Effector memory CD8-positive, alpha-beta T cell (primary cell): ENCODE results near the gene EGR1.
A peak's percentile ranks its signal among the peaks of the same experiment; 100 is the strongest.

Source experiments
- ATAC-seq: fragments of 150-1000 bp; cut with Tn5 transposase; replicated peaks from 2 replicates; pipeline ENCODE4 v1.10.0; 2021; ENCODE audit warnings: mild to moderate bottlenecking, moderate library complexity
- DNase-seq, 3 experiments: peaks; one replicate each; pipeline ENCODE4 v3.0.0; 2021
- H3K27ac Mint-ChIP-seq, 2 donors: one replicate each; pipeline ENCODE4 v1.8.0; 2022; ENCODE audit warnings: mild to moderate bottlenecking in 2 of 2, mixed read lengths in 2 of 2, moderate library complexity in 2 of 2
- H3K27me3 Mint-ChIP-seq, 2 donors: one replicate each; pipeline ENCODE4 v1.8.0; 2022; ENCODE audit warnings: mixed read lengths in 2 of 2
- H3K36me3 Mint-ChIP-seq: one replicate; pipeline ENCODE4 v1.8.0; 2022; ENCODE audit warnings: mild to moderate bottlenecking, moderate library complexity, mixed read lengths; ENCODE audit not compliant: insufficient read depth
- H3K4me1 Mint-ChIP-seq, 2 donors: one replicate each; pipeline ENCODE4 v1.8.0; 2022; ENCODE audit warnings: low read depth in 2 of 2, mixed read lengths in 2 of 2
- H3K4me3 Mint-ChIP-seq, 2 donors: one replicate each; pipeline ENCODE4 v1.8.0; 2022; ENCODE audit warnings: mild to moderate bottlenecking in 2 of 2, mixed read lengths in 2 of 2, moderate library complexity in 2 of 2
- H3K9me3 Mint-ChIP-seq, 2 donors: one replicate each; pipeline ENCODE4 v1.8.0; 2022; ENCODE audit warnings: mixed read lengths in 2 of 2

EGR1 gene

DNA sequence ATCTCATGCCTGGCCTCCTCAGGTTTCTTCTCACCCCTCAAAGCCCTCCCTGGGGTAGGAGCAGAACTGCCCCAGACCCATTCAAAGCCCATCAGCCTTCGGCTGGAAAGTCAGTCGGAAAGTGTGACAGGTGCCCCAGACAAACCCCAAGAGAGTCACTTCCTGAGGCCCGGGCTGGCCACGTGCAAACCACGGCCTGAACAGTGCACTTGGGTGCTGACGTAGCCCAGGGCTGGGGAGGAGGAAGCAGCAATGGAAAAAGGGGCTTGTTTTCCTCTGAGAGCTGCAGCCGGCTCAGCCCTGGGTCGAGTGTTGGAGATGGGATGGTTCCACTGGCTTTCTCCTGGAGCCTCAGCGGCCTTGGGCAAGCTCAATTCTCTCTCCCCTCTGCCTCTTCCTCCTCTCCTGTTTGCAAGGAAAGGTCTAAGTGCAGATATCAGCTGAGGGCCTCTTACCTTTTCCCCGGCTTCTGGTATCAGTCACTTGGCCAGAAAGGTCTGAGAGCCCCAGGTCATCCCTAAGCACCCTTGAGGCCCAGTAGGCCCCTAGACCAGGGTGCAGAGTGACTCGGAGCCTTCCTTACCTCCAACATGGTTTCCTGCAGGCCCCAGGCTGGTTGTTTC lies 5.9 kb upstream of the EGR1 start:
- H3K36me3 Mint-ChIP-seq = peaks cover 16% of the 10 kb centered on the region
- H3K9me3 Mint-ChIP-seq = no peaks in the 10 kb centered on the region
- peak overlapping the region; percentile 98 to 100 for H3K27ac Mint-ChIP-seq
- ATAC-seq = peak; percentile 74
- H3K4me1 Mint-ChIP-seq = peaks cover 29 to 31% of the 10 kb centered on the region in 2 donors
- DNase-seq = peak; percentile 77 to 80 (median 77)
- peak overlapping the region; percentile 74 to 76 for H3K4me3 Mint-ChIP-seq
- H3K27me3 Mint-ChIP-seq = no peaks in the 10 kb centered on the region

GRCh38 chr5:138460032-138460693 lies 5.1 kb upstream of the EGR1 start:
- Mint-ChIP-seq H3K36me3 (peaks cover 22% of the 10 kb centered on the region), H3K27me3 (no peaks in the 10 kb centered on the region), H3K9me3 (no peaks in the 10 kb centered on the region), H3K27ac (peak overlapping the region; percentile 98 to 100), H3K4me1 (peaks cover 29 to 31% of the 10 kb centered on the region in 2 donors), H3K4me3 (peak overlapping the region; percentile 74 to 76)
- ATAC-seq (no peak), DNase-seq (no peak)

- H3K27ac Mint-ChIP-seq = peak overlapping the region; percentile 98 to 100
- H3K4me1 Mint-ChIP-seq = peaks cover 29 to 32% of the 10 kb centered on the region in 2 donors
- no peak for ATAC-seq
- no peaks in the 10 kb centered on the region for H3K27me3 Mint-ChIP-seq
- no peaks in the 10 kb centered on the region for H3K9me3 Mint-ChIP-seq
- H3K36me3 Mint-ChIP-seq = peaks cover 33% of the 10 kb centered on the region
- DNase-seq = no peak
- no peak overlapping the region for H3K4me3 Mint-ChIP-seq
Observed at GRCh38 chr5:138461343-138462125, 3.7 kb upstream of the EGR1 start.

DNA sequence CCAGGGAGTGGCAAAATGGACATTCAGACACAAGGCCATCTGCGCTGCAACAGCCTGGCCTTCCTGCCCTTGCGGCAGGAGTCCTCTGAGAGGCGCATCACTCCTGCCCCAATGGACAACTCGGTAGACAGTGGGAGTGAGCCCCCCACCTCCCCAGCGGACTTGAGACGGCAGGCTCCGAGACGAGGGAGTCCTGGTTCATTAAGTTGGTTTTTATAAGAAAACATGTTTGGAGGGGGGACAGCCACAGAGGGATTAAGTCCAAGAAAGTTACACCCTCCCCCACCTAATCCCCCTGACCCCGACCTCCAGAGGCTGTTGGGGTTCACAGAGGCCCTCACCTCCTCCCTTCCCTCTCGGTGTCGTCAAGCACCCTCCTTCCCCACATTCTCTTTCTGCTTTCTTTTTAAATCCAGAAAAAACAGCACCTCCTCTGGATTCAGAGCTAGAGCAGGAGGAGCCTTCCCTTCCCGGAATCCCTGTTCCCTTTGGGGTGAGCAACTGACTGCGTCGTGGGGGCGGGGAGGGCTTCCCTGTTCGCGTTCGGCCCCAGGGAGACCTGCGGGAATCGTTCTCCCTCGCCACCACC lies 1.8 kb upstream of the EGR1 start:
- Mint-ChIP-seq H3K4me1 (peaks cover 36 to 42% of the 10 kb centered on the region in 2 donors), H3K9me3 (no peaks in the 10 kb centered on the region), H3K27ac (peak overlapping the region; percentile 94 to 96), H3K4me3 (peak overlapping the region; percentile 83 to 84), H3K27me3 (no peaks in the 10 kb centered on the region), H3K36me3 (peaks cover 48% of the 10 kb centered on the region)
- ATAC-seq (no peak), DNase-seq (no peak)

DNA sequence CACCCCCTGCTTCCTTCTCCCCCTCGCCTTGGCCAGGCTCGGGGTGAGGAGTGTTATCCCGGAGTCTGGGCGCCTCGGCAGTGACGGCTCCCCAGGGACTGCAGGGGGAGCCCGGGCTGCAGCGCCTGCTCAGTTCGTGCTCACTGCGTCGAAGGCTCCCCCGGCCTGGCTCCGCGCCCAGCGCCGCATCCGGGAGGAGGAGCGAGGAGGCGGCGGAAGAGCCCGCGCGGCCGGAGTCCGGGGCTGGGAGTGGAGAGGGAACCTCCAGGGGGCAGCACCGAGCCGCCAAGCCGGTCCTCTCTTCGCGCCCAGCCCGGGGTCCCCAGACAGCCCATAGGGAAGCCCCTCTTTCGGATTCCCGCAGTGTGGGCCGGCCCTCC lies 1.3 kb upstream of the EGR1 start:
- H3K27ac Mint-ChIP-seq = peak overlapping the region; percentile 94 to 96
- H3K36me3 Mint-ChIP-seq = peaks cover 48% of the 10 kb centered on the region
- peaks cover 32 to 39% of the 10 kb centered on the region in 2 donors for H3K4me1 Mint-ChIP-seq
- ATAC-seq (peak; percentile 56), DNase-seq (peak; percentile 91 to 93 (median 92))
- no peaks in the 10 kb centered on the region for H3K27me3 Mint-ChIP-seq
- H3K4me3 Mint-ChIP-seq = peak overlapping the region; percentile 83 to 84
- no peaks in the 10 kb centered on the region for H3K9me3 Mint-ChIP-seq

DNA sequence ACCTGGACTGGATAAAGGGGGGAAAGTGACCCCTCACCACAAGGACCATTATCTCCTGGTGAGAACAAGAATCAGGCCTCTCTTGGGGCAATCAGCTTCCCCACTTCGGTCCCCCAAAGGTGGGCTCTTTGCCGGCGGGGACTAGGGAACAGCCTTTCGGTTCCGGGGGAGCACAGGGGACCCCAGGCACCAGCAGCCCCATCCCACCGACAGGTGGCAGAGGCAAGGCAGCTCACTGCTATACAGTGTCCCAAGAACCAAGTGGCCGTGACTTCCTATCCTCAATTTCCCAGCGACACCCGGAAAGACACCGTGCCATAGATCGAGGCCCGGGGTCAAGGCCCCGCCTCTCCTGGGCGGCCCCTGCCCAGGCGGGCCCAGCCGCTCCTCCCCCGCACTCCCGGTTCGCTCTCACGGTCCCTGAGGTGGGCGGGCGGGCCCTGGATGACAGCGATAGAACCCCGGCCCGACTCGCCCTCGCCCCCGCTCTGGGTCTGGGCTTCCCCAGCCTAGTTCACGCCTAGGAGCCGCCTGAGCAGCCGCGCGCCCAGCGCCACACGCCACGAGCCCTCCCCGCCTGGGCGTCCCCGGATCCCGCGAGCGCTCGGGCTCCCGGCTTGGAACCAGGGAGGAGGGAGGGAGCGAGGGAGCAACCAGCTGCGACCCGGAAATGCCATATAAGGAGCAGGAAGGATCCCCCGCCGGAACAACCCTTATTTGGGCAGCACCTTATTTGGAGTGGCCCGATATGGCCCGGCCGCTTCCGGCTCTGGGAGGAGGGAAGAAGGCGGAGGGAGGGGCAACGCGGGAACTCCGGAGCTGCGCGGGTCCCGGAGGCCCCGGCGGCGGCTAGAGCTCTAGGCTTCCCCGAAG lies 655 bp upstream of the EGR1 start:
- peak; percentile 96 to 99 (median 97) for DNase-seq
- Mint-ChIP-seq H3K4me1 (peaks cover 26 to 33% of the 10 kb centered on the region in 2 donors), H3K9me3 (no peaks in the 10 kb centered on the region), H3K4me3 (peak overlapping the region; percentile 83 to 84), H3K27me3 (no peaks in the 10 kb centered on the region), H3K36me3 (peaks cover 45% of the 10 kb centered on the region), H3K27ac (peak overlapping the region; percentile 94 to 96)
- ATAC-seq = peak; percentile 68

DNA sequence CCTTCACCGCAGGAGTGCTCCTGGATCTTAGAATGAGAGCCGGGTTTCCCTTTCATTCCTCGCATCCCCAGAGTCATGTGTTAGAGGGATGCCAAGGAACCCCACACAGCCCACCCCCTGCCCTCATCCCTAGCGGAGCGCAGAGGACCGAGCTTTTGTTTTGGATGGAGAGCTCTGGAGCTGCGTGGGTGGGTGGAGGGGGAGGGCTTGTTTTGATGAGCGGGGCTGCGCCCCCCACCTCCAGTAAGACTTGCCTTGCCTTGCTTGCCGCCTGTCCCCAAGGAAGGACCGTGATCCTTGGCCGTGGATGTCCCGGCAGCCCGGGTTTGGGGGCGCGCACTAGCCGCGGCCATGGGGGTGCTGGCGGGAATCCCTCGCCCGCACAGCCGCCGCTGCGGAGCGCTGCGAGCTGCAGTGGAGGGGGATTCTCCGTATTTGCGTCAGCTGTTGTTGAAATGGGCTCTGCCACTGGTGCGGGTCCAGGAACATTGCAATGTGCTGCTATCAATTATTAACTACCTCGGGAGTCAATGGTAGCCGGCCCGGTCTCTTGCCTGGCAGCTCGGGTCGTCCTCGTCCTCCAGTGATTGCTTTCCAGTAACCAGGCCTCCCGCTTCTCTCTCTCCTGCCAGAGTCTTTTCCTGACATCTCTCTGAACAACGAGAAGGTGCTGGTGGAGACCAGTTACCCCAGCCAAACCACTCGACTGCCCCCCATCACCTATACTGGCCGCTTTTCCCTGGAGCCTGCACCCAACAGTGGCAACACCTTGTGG lies 1.0 kb downstream of the EGR1 start:
- peak overlapping the region; percentile 83 to 84 for H3K4me3 Mint-ChIP-seq
- ATAC-seq = no peak

DNA sequence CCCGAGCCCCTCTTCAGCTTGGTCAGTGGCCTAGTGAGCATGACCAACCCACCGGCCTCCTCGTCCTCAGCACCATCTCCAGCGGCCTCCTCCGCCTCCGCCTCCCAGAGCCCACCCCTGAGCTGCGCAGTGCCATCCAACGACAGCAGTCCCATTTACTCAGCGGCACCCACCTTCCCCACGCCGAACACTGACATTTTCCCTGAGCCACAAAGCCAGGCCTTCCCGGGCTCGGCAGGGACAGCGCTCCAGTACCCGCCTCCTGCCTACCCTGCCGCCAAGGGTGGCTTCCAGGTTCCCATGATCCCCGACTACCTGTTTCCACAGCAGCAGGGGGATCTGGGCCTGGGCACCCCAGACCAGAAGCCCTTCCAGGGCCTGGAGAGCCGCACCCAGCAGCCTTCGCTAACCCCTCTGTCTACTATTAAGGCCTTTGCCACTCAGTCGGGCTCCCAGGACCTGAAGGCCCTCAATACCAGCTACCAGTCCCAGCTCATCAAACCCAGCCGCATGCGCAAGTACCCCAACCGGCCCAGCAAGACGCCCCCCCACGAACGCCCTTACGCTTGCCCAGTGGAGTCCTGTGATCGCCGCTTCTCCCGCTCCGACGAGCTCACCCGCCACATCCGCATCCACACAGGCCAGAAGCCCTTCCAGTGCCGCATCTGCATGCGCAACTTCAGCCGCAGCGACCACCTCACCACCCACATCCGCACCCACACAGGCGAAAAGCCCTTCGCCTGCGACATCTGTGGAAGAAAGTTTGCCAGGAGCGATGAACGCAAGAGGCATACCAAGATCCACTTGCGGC lies 1.8 kb downstream of the EGR1 start:
- H3K4me1 Mint-ChIP-seq = peaks cover 16% of the 10 kb centered on the region in 2 donors
- peaks cover 50% of the 10 kb centered on the region for H3K36me3 Mint-ChIP-seq
- ATAC-seq (no peak), DNase-seq (no peak)
- H3K27ac Mint-ChIP-seq = peak overlapping the region; percentile 68 to 94
- no peaks in the 10 kb centered on the region for H3K27me3 Mint-ChIP-seq
- no peaks in the 10 kb centered on the region for H3K9me3 Mint-ChIP-seq
- H3K4me3 Mint-ChIP-seq = peak overlapping the region; percentile 83 to 84

More for the DNA sequence above, 1.0 kb downstream of the EGR1 start:
- no peak for DNase-seq
- Mint-ChIP-seq H3K27me3 (no peaks in the 10 kb centered on the region), H3K4me1 (peaks cover 16 to 17% of the 10 kb centered on the region in 2 donors), H3K9me3 (no peaks in the 10 kb centered on the region), H3K36me3 (peaks cover 50% of the 10 kb centered on the region), H3K27ac (peak overlapping the region; percentile 68 to 94)

GRCh38 chr5:138467711-138468132 lies 2.4 kb downstream of the EGR1 start:
- H3K9me3 Mint-ChIP-seq = no peaks in the 10 kb centered on the region
- ATAC-seq (no peak), DNase-seq (no peak)
- H3K36me3 Mint-ChIP-seq = peaks cover 50% of the 10 kb centered on the region
- H3K4me3 Mint-ChIP-seq = peak overlapping the region; percentile 83 to 84
- H3K27me3 Mint-ChIP-seq = no peaks in the 10 kb centered on the region
- peak overlapping the region; percentile 58 to 59 for H3K27ac Mint-ChIP-seq
- H3K4me1 Mint-ChIP-seq = peaks cover 16% of the 10 kb centered on the region in 2 donors

DNA sequence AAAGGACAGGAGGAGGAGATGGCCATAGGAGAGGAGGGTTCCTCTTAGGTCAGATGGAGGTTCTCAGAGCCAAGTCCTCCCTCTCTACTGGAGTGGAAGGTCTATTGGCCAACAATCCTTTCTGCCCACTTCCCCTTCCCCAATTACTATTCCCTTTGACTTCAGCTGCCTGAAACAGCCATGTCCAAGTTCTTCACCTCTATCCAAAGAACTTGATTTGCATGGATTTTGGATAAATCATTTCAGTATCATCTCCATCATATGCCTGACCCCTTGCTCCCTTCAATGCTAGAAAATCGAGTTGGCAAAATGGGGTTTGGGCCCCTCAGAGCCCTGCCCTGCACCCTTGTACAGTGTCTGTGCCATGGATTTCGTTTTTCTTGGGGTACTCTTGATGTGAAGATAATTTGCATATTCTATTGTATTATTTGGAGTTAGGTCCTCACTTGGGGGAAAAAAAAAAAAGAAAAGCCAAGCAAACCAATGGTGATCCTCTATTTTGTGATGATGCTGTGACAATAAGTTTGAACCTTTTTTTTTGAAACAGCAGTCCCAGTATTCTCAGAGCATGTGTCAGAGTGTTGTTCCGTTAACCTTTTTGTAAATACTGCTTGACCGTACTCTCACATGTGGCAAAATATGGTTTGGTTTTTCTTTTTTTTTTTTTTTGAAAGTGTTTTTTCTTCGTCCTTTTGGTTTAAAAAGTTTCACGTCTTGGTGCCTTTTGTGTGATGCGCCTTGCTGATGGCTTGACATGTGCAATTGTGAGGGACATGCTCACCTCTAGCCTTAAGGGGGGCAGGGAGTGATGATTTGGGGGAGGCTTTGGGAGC lies 3.1 kb downstream of the EGR1 start:
- Mint-ChIP-seq H3K4me3 (peak overlapping the region; percentile 83 to 84), H3K27me3 (no peaks in the 10 kb centered on the region), H3K27ac (peak overlapping the region in 1 of 2 donors; percentile 58), H3K9me3 (no peaks in the 10 kb centered on the region), H3K4me1 (peaks cover 16% of the 10 kb centered on the region in 2 donors), H3K36me3 (peaks cover 48% of the 10 kb centered on the region)
- ATAC-seq = no peak
- no peak for DNase-seq
